Measurements from ENCODE around the gene IGFLR1.

- TF ChIP-seq CTCF (IDR thresholded peaks at IDR 0.05; ENCODE audit: poor library complexity, severe bottlenecking) (no peak), REST (IDR thresholded peaks at IDR 0.05; ENCODE audit: borderline replicate concordance) (no peak), EZH2 (IDR thresholded peaks at IDR 0.05; ENCODE audit: borderline replicate concordance, insufficient read depth, low read length, poor library complexity, severe bottlenecking) (no peak), POLR2AphosphoS5 (IDR thresholded peaks at IDR 0.05) (no peak), MXI1 (conservative IDR thresholded peaks at IDR 0.05; ENCODE audit: poor library complexity, severe bottlenecking) (no peak), EP300 (conservative IDR thresholded peaks at IDR 0.05; ENCODE audit: poor library complexity, severe bottlenecking) (no peak), RAD21 (conservative IDR thresholded peaks at IDR 0.05) (no peak), TAF1 (IDR thresholded peaks at IDR 0.05; ENCODE audit: low read depth) (no peak), SMC3 (conservative IDR thresholded peaks at IDR 0.05; ENCODE audit: poor library complexity) (no peak)
Observed at GRCh38 chr19:35692010-35692409, 50.2 kb downstream of the IGFLR1 start.
